ENCODE data around the gene MYBPC1.
"Not testable (repeated sequence)": the region's sequence is repeated elsewhere in the genome, so short reads cannot be mapped to it uniquely, and the experiment has no call there.

Gene MYBPC1

DNA sequence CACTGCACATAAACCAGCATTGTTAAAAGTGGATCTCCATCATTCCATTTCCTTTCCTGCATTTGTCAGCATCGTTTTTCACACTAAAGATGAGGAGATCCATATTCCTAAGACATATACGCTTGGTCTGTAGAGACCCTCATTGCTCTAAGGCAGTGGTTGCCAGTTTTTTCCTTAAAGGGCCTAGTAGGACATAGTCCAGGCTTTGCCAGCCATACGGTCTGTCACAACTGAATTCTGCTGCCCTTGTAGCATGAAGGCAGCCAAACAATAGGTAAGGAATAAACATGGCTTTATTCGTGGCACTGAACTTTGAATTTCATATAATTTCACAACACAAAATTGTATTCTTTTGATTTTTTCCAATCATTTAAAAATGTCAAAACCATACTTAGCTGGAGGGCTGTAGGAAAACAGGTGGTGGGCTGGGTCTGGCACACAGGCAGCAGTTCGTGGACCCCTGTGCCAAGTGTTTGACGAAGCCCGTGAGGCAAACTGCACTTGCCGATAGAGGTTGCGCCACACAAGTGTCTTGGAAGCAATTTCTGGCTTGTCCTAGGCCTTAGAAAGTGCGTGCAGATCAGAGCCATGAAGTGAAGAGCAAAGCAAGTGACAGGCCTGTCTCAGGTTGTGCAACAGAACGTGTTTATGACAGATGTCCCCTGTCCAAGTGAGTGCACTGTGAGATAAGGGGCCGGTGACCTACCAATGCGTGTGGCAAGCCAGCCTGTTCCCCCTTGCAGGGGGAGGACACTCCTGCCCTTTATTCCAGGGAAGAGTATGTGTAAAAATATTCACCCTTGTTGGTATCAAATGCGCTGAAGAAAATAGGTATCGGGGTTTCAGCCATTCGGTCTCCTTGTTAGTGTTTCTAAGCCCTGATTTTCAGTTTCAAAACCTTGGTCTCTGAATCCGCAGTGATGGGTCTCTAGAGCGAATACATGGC lies 101.8 kb downstream of the MYBPC1 start:
- DNase-seq: no peak

DNA sequence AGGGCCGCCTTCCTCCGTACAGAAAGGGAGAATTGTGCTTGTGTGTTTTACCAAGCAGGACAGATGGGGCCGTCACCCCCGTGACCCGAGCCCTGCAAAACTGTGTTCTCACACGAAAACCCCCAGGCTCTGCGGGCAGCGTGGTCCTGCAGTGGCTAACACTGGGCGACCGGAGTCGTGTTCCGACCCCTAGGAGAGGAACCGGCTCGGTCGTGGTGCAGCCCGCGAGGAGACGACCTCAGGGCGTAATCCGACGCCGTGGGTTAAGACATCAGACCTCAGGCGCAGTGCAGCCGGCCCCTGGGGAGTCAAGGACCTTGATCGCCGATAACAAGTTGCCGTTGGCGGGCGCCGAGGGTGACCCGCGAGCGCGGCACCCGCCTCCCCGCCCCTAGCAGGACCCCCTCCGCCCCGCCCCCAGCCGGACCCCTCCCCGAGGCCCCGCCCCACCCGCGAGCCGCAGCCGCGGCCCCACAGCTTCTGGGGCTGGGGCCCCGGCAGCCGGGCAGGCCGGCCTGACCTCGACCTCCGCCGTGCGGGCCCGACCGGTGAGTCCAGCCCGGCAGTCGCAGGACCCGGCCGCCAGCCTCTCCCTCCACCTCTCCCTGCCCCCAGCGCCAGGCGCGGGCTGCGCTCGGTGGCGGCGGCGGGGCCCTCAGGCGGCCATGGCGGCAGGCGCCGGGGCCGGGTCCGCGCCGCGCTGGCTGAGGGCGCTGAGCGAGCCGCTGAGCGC lies 102.6 kb downstream of the MYBPC1 start, which contains the start of gene CHPT1:
Gene CHPT1, plus strand, starts transcription at position 444 of the 733 bp plus-strand sequence. Its CDS starts 222 bp downstream, at position 666.
- DNase-seq: peak; percentile 48

DNA sequence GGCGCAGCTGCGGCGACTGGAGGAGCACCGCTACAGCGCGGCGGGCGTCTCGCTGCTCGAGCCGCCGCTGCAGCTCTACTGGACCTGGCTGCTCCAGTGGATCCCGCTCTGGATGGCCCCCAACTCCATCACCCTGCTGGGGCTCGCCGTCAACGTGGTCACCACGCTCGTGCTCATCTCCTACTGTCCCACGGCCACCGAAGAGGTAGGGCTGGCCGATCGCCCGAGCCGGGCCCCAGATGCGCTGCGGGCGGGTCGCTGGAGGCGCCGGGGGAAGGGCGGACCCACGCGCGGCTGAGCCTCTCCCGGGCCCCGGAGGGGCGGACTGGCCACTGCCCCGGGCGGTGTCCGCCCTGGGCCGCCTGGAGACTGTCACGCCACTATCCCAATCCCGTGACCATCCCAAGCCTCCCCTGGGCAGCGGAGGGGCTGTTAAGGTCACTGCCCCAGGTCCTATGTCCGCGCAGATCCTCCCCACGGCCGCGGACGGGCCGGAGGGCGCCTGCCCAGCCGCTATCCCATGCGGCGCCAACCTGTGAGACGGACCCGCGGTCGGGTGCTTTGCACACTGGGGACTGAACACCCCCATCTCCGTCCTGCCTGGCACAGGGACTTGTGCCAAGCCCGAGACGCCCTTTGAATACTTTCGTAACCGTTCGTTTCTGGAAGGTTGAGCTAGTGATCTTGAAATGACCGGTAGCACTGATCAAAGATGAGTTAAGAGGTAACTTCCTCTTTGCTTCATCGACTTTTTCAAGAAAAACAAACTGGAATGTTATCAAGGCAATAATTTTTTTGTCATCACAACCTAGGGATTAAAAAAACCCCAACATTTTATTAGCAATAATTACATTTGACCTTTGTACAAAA lies 103.4 kb downstream of the MYBPC1 start:
- DNase-seq: no peak

DNA sequence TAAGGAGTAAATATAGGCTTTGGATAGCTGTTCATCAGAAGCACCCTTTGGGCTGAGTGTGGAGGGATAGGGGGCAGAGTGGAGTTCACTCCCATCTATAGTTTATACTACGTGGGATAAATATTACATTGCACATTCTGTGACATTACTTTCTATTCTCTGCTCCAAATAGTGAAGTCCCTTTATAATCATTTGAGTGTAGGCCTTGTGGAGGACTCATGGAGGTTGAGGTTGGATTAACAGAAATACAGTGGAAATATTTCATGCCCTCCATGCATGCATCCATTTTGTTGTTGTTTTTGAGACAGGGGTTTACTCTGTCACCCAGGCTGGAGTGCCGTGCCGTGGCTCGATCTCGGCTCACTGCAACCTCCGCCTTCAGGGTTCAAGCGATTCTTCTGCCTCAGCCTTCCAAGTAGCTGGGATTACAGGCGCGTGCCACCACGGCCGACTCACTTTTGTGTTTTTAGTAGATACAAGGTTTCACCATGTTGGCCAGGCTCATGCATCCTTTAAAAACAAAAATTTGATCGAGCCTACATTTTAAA lies 104.1 kb downstream of the MYBPC1 start:
- DNase-seq: no peak

DNA sequence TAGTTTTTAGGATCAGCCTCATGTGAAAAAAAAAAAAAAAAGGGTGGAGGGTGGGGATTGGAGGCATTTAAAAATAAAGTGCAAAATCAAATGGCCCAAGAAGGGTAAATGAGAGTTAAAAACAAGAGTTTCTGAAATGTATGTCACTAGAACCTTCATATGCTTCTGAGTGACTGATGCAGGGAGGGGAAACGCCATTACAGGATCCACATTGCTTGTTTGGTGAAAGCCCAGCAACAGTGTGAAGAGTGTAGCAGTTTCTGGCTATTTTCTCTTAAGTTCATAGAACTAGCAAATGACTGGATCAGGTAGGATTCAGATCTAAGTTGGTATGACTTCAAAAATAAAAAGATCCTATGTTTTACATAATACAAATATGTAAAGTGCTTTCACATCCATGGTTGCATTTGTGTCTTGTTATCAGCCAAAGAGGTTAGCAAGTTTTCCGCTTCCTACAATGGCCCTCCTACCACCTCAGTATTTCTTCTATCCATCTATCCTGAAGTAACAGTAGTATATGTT lies 105.6 kb downstream of the MYBPC1 start:
- no peak for DNase-seq

GRCh38 chr12:101703487-101703886 lies 108.7 kb downstream of the MYBPC1 start:
- DNase-seq: no peak

- DNase-seq: no peak
Observed at GRCh38 chr12:101706403-101706802, 111.6 kb downstream of the MYBPC1 start.

DNA sequence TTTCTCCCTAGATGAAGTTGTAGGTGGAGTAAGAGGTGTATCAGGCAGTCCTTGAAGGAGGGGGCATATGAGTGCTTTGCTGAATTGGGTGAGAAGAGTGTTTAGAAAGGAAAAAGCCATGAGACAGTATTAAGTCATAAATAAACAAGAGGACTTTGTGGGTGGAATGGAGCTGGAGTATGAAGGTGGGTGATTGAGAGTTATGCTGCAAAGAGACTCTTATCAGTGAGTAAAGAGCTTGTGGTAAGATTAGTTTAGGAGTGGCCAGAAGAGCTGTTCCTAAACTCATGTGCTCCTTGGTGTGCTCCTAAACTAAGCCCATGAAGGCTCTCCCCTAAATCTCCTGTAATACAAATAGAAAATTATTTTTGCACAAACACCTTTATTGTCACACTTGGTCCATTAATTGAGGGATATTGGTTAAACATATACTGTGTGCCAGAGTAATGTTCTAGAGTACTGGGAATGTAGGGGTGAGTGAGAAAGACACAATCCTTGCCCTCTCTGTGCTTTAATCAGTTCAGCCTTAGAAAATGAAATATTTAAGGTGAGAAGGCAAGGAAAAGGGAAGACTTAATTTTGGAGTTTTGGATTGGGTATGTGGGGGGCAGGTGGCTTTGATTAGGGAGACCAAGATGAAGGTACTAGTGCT lies 112.5 kb downstream of the MYBPC1 start:
- DNase-seq: no peak

GRCh38 chr12:101710288-101710687 lies 115.5 kb downstream of the MYBPC1 start:
- no peak for DNase-seq

GRCh38 chr12:101713059-101713682 lies 118.4 kb downstream of the MYBPC1 start:
- DNase-seq: no peak

- no peak for DNase-seq
Observed at GRCh38 chr12:101713930-101714329, 119.2 kb downstream of the MYBPC1 start.

DNA sequence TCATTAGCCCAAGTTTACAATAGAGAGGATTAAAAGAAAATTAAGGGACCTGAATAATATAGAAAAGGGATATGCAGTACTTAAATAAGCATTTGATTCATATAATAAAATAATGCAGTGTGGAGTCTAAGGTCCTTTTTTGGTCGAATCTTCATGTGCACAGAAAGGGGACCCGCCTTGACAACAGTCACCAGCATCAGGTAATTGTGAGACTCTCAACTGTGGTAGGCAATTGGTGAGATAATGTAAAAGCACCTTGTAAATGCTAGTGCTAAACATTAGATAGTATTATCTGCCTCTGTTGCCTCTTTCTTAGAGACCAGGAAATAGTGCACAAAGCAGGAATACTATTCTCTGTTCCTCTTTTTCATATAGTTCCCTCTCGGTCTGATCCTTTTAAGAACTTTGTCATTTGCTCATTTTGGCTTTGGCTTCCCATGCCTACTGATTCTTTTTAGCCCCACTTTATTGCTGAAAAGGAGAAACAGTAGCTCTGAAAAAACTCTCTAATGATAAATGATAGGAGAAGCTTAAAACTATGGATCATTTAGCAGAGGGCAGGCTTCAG lies 120.2 kb downstream of the MYBPC1 start:
- DNase-seq: no peak

DNA sequence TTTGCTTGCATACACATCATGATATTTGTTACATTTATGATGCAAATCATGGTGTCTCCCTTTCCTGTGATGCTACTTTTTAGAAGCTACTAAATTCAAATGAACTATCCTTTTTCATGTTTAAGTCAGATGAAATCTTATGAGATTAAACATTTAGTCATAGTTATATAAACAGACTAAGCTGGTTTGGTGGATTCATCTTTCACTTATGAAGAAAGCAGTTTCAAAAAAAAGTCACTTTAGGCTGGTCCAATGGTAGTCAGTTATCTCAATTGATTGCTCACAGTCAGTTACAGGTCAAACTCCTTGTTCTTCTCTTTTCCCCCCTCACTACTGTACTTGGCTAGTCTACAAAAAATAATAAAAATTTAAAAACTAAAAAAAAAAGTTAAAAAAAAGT lies 124.8 kb downstream of the MYBPC1 start:
- DNase-seq: no peak

- no peak for DNase-seq
Observed at GRCh38 chr12:101720118-101720517, 125.3 kb downstream of the MYBPC1 start.

GRCh38 chr12:101722392-101722791 lies 127.6 kb downstream of the MYBPC1 start:
- DNase-seq: no peak

DNA sequence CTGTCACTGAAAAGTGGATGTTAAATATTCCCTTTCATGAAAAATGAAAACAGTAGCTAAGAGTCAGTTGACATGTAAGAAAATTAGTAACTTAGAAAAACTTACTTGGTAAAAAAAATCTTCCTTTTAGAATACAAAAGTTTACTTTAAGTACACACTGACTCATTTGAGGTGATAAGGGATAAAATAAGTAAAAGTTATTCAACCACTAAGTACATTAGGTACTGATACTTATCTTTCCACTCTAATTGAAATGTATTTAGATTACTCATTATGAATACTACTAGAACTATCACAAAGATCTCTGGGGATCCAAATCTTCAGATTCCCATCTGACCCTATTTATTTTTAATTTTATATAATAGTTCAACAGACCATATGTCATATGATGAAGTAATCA lies 132.3 kb downstream of the MYBPC1 start:
- no peak for DNase-seq

DNA sequence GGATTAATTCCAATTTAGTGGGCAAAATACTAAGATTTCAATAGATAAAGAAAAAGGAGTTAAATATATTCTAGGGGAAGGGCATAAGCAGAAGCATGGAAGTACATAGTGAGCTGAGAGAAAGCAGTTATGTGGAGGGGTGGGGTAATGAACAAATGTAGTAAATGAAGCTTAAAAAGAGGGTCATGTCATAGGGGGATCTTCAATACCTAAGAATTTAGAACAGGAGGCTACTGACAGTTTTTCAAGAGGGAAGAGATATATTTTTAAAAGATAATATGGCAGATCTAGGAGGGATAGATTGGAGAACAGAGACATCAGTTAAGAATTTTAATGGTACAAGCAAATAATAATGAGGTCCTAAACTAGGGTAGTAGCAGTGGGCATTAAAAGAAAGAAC lies 135.1 kb downstream of the MYBPC1 start:
- DNase-seq: no peak

- no peak for DNase-seq
Observed at GRCh38 chr12:101732318-101732717, 137.5 kb downstream of the MYBPC1 start.

- DNase-seq: no peak
Observed at GRCh38 chr12:101733166-101733565, 138.4 kb downstream of the MYBPC1 start.

- not testable (repeated sequence) for DNase-seq
Observed at GRCh38 chr12:101734482-101734881, 139.7 kb downstream of the MYBPC1 start.

Data from central memory CD4-positive, alpha-beta T cell (primary cell).